OCI-LY1 (cell line): ENCODE results near the gene ZBTB22.

ENCODE experiments used
- EZH2 ChIP-seq: fragments of 200-600 bp; sonication (generic), shearing (Covaris generic); IDR thresholded peaks from 2 replicates; pipeline ENCODE4 v1.8.0; 2017; ENCODE audit warnings: borderline replicate concordance, mixed run types, mild to moderate bottlenecking, antibody characterized with exemption, low read length, moderate library complexity, mixed read lengths
- TF ChIP-seq, protein P1 (sequence below): fragments of 200-600 bp; sonication (generic), shearing (Covaris generic); IDR thresholded peaks from 2 replicates; pipeline ENCODE4 v1.5.1; 2017; ENCODE audit warnings: mild to moderate bottlenecking, antibody characterized with exemption, low read length, moderate library complexity, mixed read lengths

DNA sequence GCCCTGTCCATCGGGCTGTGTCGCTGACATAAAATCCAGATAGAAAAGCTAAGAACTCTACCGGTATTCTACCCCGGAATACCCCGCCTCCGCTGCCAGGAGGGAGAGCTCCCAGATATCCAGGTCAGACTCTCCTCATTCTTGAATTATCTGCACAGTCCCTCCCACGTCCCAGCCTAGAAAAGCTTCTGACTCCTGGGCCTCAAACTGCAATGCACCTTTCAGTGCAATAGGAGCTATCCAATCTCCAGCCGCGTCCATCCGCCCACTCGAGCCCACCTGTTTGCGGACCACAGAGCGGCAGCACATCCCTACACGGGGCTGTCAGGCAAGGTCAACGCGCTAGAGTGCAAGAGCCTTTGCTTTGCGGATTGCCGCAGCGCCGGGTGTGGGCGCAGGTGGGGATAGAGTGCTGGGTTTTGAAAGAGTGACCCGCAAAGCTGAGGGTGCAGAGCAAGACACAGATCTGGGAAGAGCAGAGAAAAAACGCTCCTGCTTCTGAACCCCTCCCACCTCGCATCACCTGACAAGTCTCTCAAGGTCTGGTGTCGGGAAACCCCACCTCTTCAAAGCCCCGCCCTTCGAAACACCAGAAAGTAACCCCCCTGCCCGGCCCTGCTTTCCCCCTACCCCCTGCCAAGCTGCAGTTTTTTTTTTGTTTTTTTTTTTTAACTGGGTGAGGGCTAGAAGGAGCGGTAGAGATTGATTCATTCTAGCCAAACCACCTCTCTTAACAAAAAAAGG, 5.0 kb downstream of the ZBTB22 start:
- TF ChIP-seq, protein P1, sequence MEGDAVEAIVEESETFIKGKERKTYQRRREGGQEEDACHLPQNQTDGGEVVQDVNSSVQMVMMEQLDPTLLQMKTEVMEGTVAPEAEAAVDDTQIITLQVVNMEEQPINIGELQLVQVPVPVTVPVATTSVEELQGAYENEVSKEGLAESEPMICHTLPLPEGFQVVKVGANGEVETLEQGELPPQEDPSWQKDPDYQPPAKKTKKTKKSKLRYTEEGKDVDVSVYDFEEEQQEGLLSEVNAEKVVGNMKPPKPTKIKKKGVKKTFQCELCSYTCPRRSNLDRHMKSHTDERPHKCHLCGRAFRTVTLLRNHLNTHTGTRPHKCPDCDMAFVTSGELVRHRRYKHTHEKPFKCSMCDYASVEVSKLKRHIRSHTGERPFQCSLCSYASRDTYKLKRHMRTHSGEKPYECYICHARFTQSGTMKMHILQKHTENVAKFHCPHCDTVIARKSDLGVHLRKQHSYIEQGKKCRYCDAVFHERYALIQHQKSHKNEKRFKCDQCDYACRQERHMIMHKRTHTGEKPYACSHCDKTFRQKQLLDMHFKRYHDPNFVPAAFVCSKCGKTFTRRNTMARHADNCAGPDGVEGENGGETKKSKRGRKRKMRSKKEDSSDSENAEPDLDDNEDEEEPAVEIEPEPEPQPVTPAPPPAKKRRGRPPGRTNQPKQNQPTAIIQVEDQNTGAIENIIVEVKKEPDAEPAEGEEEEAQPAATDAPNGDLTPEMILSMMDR: peak; percentile 21; the same call in 1 of the 2 replicates
- TF ChIP-seq EZH2: no peak
